ENCODE measurements around the gene PLSCR1. TPM values are rescaled to one million over a fixed set of nuclear protein-coding genes. Genes with fewer than 3 reads are reported as not detected.
A peak's percentile ranks its signal among the peaks of the same experiment; 100 is the strongest.

Gene PLSCR1
- total and polyA plus RNA-seq, 5 donors = 20.8 to 66.9 (median 32.7) TPM

DNA sequence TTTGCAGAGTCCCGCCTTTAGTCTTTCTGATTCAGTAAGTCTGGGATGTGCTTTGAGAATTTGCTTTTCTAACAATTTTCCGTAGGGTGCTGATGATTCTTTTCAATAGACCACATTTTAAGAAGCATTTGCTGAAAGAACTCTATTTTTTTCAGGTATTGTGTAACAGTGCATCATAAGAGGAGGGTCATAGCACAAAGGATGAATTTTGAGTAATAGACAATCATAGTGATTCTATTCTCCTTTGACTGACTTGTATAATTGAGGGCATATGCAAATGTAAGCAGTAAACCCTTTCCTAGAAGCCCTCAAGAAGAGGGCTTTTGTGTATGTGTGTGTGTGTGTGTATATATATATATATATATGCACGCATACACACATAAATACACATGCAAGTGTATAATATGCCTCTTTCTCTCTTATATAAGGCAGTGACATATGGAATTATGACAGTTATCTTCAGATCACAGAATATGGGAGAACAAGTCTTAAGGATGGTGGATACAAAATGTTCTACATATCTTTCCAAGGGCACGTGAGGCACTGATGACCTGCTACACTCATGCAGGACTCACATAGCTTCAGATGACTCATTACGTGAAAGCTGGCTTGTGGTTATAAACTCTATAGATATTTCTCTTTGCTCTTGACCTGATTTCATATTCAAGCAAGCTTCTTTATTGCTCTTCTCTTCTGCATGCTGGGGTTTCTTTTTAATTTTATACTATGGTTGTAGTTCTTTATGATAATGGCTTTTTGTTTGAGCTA, 6.5 kb upstream of the PLSCR1 start:
- no peak overlapping the region for H3K4me3 ChIP-seq (ENCODE audit: low read length)
- intact Hi-C loops (cut with DNase I) = no loop called here

DNA sequence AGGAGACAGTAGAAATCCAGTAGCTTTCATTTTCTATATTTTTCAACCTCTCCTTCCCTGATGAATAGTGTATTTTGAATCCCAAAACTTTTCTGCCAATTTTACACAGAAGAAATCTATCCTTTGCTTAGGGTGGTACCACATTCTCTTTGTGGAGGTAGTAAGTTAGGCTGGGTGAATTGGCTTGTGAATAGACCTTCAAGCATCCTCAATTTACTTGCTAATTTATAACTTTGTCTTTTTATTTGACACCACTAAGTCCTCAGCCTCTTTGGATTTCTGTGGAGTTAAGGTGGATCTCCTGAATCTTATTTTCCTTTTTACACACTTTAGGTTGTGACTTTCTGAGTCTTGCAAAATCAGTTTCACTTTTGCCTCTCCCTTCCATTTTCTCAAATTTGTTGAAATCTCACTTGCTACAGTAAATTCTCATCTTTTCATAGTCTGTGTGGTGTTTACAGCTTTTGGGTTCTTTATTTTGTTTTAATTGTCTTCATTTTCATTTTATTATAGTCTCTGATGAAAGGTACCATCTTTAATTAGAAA, 5.7 kb upstream of the PLSCR1 start:
- no peak for DNase-seq
- no peak for ATAC-seq
- no peaks in the 10 kb centered on the region for H3K27me3 ChIP-seq (ENCODE audit: control insufficient read depth, insufficient read depth)
- H3K9me3 ChIP-seq (ENCODE audit: control insufficient read depth, low read length) = no peaks in the 10 kb centered on the region
- H3K27ac ChIP-seq (ENCODE audit: low read length) = no peak overlapping the region
- H3K4me1 ChIP-seq (ENCODE audit: control insufficient read depth, insufficient read depth, low read length) = no peaks in the 10 kb centered on the region
- intact Hi-C loops (cut with DNase I) = no loop called here
- no peak overlapping the region for H3K4me3 ChIP-seq (ENCODE audit: low read length)

More for the DNA sequence above, 6.5 kb upstream of the PLSCR1 start:
- ATAC-seq (no peak), DNase-seq (no peak)
- Histone ChIP-seq H3K27ac (ENCODE audit: low read length) (no peak overlapping the region), H3K27me3 (ENCODE audit: control insufficient read depth, insufficient read depth) (no peaks in the 10 kb centered on the region), H3K4me1 (ENCODE audit: control insufficient read depth, insufficient read depth, low read length) (no peaks in the 10 kb centered on the region), H3K9me3 (ENCODE audit: control insufficient read depth, low read length) (no peaks in the 10 kb centered on the region)
- WGBS = 85% methylated on average over 5 of the region's 5 CpGs

DNA sequence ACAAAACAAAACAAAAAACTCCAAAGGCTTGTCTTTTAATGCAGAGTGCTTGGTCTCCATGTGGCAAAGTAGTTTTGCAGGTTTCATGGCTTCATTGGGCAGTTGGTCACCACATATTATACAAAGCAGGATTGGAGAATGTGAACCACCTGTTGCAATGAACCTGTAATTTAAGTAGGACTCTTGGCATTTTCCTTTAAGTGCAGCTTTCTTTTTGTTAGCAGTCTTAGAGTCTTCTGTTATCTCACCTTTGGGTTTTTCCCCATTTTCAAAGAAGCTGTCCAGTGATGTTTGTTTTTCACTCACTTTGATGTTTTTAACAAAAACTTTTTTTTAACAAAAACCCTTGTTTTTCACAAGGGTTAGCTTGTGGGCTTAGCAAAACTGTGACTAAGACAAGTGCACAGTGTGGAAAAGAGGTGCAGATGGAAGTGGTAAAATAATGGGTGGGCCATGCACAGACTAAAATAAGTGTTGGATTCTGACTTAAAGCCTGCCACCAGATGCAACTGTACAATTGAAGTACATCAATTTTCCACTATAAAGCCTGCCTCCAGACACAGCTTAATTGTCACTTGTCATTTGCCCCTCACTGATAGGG, 2.9 kb upstream of the PLSCR1 start:
- ATAC-seq = no peak
- H3K4me3 ChIP-seq (ENCODE audit: low read length) = no peak overlapping the region
- intact Hi-C loops (cut with DNase I) = no loop called here
- H3K27ac ChIP-seq (ENCODE audit: low read length) = no peak overlapping the region
- no peak for DNase-seq
- H3K9me3 ChIP-seq (ENCODE audit: control insufficient read depth, low read length) = no peaks in the 10 kb centered on the region
- H3K27me3 ChIP-seq (ENCODE audit: control insufficient read depth, insufficient read depth) = no peaks in the 10 kb centered on the region
- H3K4me1 ChIP-seq (ENCODE audit: control insufficient read depth, insufficient read depth, low read length) = no peaks in the 10 kb centered on the region

DNA sequence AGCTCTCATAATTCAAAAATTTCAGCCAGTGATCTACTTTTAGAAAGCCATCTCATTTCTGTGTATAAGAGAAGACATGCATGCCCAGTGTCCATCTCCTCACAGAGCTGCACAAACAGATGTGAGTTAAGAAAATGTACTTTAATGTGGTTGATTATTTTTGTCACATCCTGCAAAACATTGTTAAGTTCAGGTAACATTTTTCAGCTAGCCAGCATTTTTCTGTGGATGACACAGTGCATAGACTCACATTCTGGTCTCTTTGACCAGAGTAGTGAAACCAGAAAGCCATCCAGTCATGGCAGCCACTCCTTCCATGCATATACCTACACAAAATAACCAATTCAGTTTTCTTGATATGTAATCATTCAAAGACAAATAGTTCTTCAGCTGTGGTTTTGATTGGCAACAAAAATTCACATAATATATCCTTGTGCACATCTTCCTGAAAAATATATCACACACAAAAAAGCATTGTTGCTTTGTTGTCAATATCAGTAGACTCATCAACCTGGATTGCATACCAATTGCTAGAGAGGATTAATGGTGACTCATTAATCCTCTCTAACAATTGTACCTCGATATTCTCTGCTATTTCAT, 2.1 kb upstream of the PLSCR1 start:
- H3K27ac ChIP-seq (ENCODE audit: low read length) = no peak overlapping the region
- no peaks in the 10 kb centered on the region for H3K27me3 ChIP-seq (ENCODE audit: control insufficient read depth, insufficient read depth)
- intact Hi-C loops (cut with DNase I) = no loop called here
- DNase-seq (no peak), ATAC-seq (no peak)
- 84% methylated on average over 1 of the region's 1 CpG for WGBS
- no peaks in the 10 kb centered on the region for H3K9me3 ChIP-seq (ENCODE audit: control insufficient read depth, low read length)
- H3K4me1 ChIP-seq (ENCODE audit: control insufficient read depth, insufficient read depth, low read length) = no peaks in the 10 kb centered on the region
- no peak overlapping the region for H3K4me3 ChIP-seq (ENCODE audit: low read length)

GRCh38 chr3:146544929-146545528, 622 bp upstream of the PLSCR1 start:
- Histone ChIP-seq H3K27me3 (ENCODE audit: control insufficient read depth, insufficient read depth) (no peaks in the 10 kb centered on the region), H3K4me1 (ENCODE audit: control insufficient read depth, insufficient read depth, low read length) (no peaks in the 10 kb centered on the region), H3K9me3 (ENCODE audit: control insufficient read depth, low read length) (no peaks in the 10 kb centered on the region), H3K27ac (ENCODE audit: low read length) (peak overlapping the region; percentile 100), H3K4me3 (ENCODE audit: low read length) (peak overlapping the region; percentile 94)
- ATAC-seq = no peak
- WGBS = 53% methylated on average over 8 of the region's 8 CpGs
- intact Hi-C loops (cut with DNase I) = no loop called here
- DNase-seq = no peak

DNA sequence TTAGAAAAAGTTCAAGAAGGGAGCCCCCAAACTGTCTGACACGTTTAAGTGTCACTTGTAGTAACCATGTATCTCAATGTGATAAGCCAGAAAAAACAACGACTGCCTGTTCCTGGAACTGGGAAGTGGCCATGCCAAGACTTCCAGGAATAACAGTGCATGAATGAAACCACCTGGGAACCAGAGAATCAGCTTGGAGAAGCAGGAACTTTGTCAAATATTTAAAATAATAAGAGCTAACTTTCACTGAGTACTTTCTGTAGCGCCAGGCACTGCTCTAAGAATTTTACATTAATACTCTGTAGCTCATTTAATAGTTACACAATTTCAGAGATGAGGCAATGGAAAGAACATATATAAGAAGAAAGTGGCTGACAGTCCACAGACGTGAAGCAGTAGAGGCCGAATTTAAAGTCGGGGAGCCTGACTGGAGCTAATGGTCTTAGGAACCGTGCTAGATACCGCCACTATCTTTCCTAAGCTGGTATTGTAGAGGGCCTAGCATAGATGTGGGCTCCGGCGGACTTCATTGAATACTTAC, 876 bp downstream of the PLSCR1 start:
- H3K27me3 ChIP-seq (ENCODE audit: control insufficient read depth, insufficient read depth) = no peaks in the 10 kb centered on the region
- intact Hi-C loops (cut with DNase I) = no loop called here
- peak; percentile 54 to 59 for ATAC-seq
- peak overlapping the region; percentile 100 for H3K27ac ChIP-seq (ENCODE audit: low read length)
- peak overlapping the region; percentile 94 for H3K4me3 ChIP-seq (ENCODE audit: low read length)
- no peaks in the 10 kb centered on the region for H3K4me1 ChIP-seq (ENCODE audit: control insufficient read depth, insufficient read depth, low read length)
- WGBS = 10% methylated on average over 10 of the region's 10 CpGs
- no peaks in the 10 kb centered on the region for H3K9me3 ChIP-seq (ENCODE audit: control insufficient read depth, low read length)
- DNase-seq = peak; percentile 24 to 59 (median 39)

GRCh38 chr3:146542978-146543377, 1.4 kb downstream of the PLSCR1 start:
- WGBS = 38% methylated on average over 2 of the region's 2 CpGs
- intact Hi-C loops (cut with DNase I) = no loop called here

GRCh38 chr3:146542179-146542578, 2.2 kb downstream of the PLSCR1 start:
- 49% methylated on average over 2 of the region's 2 CpGs for WGBS
- Histone ChIP-seq H3K4me1 (ENCODE audit: control insufficient read depth, insufficient read depth, low read length) (peaks cover 3% of the 10 kb centered on the region), H3K27ac (ENCODE audit: low read length) (no peak overlapping the region), H3K4me3 (ENCODE audit: low read length) (peak overlapping the region; percentile 94), H3K27me3 (ENCODE audit: control insufficient read depth, insufficient read depth) (no peaks in the 10 kb centered on the region), H3K9me3 (ENCODE audit: control insufficient read depth, low read length) (no peaks in the 10 kb centered on the region)
- DNase-seq (no peak), ATAC-seq (no peak)
- intact Hi-C loops (cut with DNase I) = no loop called here

More at GRCh38 chr3:146542978-146543377, 1.4 kb downstream of the PLSCR1 start:
- ATAC-seq (no peak), DNase-seq (no peak)
- H3K27ac ChIP-seq (ENCODE audit: low read length) = peak overlapping the region; percentile 11
- H3K4me1 ChIP-seq (ENCODE audit: control insufficient read depth, insufficient read depth, low read length) = no peaks in the 10 kb centered on the region
- H3K9me3 ChIP-seq (ENCODE audit: control insufficient read depth, low read length) = no peaks in the 10 kb centered on the region
- no peaks in the 10 kb centered on the region for H3K27me3 ChIP-seq (ENCODE audit: control insufficient read depth, insufficient read depth)
- H3K4me3 ChIP-seq (ENCODE audit: low read length) = peak overlapping the region; percentile 94

- ATAC-seq (no peak), DNase-seq (no peak)
- Histone ChIP-seq H3K4me1 (ENCODE audit: control insufficient read depth, insufficient read depth, low read length) (peaks cover 6% of the 10 kb centered on the region), H3K27me3 (ENCODE audit: control insufficient read depth, insufficient read depth) (no peaks in the 10 kb centered on the region), H3K4me3 (ENCODE audit: low read length) (peak overlapping the region; percentile 94), H3K9me3 (ENCODE audit: control insufficient read depth, low read length) (no peaks in the 10 kb centered on the region), H3K27ac (ENCODE audit: low read length) (no peak overlapping the region)
- 75% methylated on average over 1 of the region's 1 CpG for WGBS
- intact Hi-C loops (cut with DNase I) = no loop called here
Observed at GRCh38 chr3:146540978-146541377, 3.4 kb downstream of the PLSCR1 start.

- peaks cover 6% of the 10 kb centered on the region for H3K4me1 ChIP-seq (ENCODE audit: control insufficient read depth, insufficient read depth, low read length)
- intact Hi-C loops (cut with DNase I) = no loop called here
Observed at GRCh38 chr3:146540236-146540635, 4.2 kb downstream of the PLSCR1 start.

DNA sequence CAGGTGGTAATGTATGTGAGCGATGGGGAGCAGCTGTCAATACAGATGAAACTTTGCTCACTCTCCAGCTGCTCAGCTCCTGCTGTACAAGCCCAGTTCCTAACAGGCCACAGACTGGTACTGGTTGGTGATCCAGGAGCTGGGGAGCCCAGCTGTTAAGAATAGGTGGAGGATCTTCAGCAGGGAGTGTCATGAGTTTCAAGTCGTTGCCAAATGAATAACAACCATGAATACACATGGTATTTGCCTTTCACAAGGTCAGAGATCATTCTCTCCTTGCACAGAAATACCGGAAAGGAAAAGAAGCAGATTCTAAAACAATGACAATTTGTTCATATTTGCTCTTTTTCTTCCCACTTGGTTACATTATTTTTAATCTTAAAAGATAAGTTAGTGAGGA, 5.1 kb downstream of the PLSCR1 start:
- 51% methylated on average over 3 of the region's 3 CpGs for WGBS
- intact Hi-C loops (cut with DNase I) = no loop called here
- peaks cover 6% of the 10 kb centered on the region for H3K4me1 ChIP-seq (ENCODE audit: control insufficient read depth, insufficient read depth, low read length)

More at GRCh38 chr3:146540236-146540635, 4.2 kb downstream of the PLSCR1 start:
- H3K9me3 ChIP-seq (ENCODE audit: control insufficient read depth, low read length) = no peaks in the 10 kb centered on the region
- H3K27me3 ChIP-seq (ENCODE audit: control insufficient read depth, insufficient read depth) = no peaks in the 10 kb centered on the region
- H3K27ac ChIP-seq (ENCODE audit: low read length) = no peak overlapping the region
- H3K4me3 ChIP-seq (ENCODE audit: low read length) = no peak overlapping the region
- WGBS = 23% methylated on average over 1 of the region's 1 CpG
- ATAC-seq (no peak), DNase-seq (no peak)

More for the DNA sequence above, 5.1 kb downstream of the PLSCR1 start:
- ATAC-seq (no peak), DNase-seq (no peak)
- Histone ChIP-seq H3K27ac (ENCODE audit: low read length) (no peak overlapping the region), H3K9me3 (ENCODE audit: control insufficient read depth, low read length) (no peaks in the 10 kb centered on the region), H3K4me3 (ENCODE audit: low read length) (no peak overlapping the region), H3K27me3 (ENCODE audit: control insufficient read depth, insufficient read depth) (no peaks in the 10 kb centered on the region)
